HG03095 (cell line): ENCODE measurements around the gene FGFRL1.

ENCODE experiments used
- ATAC-seq: cut with Tn5 transposase; IDR thresholded peaks from one replicate; pipeline ENCODE4 v1.9.1; 2021; ENCODE audit warnings: moderate library complexity; ENCODE audit not compliant: unreplicated experiment

Gene FGFRL1

GRCh38 chr4:1062419-1062818 is 51.0 kb downstream of the FGFRL1 start:
- ATAC-seq = no peak

- no peak for ATAC-seq
These were observed 54.3 kb downstream of the FGFRL1 start for GRCh38 chr4:1065732-1066131.

- no peak for ATAC-seq
These were observed 58.0 kb downstream of the FGFRL1 start for GRCh38 chr4:1069394-1069793.

DNA sequence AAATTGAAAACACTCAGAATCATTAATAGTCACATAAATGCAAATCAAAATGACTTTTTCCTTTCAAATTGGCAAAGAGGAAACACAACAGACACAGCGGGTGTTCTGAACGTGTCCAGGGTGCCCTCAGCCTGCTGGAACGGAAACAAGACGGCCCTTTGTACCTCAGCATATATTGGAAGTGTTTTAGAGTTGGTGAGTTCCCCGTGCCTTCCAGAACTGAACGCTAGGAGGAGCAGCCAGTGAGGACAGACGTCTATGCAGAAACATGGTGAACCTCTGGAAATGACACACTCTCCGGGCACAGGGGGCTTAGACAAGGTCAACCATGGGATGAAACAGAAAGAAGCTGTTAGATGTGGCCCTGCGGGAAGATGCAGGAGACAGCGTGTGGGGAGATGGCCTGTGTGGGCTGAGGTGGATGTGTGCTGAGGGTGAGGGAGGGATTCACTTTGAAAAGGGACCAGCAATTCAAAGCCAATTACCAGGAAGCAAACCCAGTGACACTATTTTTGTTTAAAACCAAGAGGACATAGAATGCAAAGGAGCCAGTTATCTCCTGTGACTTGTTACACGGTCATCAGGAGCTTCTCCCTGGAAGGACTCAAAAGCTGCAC is 61.5 kb downstream of the FGFRL1 start:
- ATAC-seq = no peak

- no peak for ATAC-seq
These were observed 62.7 kb downstream of the FGFRL1 start for GRCh38 chr4:1074077-1074476.

GRCh38 chr4:1075225-1075624 is 63.8 kb downstream of the FGFRL1 start:
- no peak for ATAC-seq

GRCh38 chr4:1075809-1076699 is 64.6 kb downstream of the FGFRL1 start:
- ATAC-seq = no peak
